Spinal cord (tissue), 10 donors: ENCODE results near the gene DRAP1. TPM values are rescaled to one million over a fixed set of nuclear protein-coding genes. Genes with fewer than 3 reads are reported as not detected.

ENCODE experiments used
- DNase-seq, 6 donors: peaks; one replicate each; pipeline versions ENCODE4 v3.0.0 to v3.0.0-alpha.2; 2013 to 2015; ENCODE audit warnings: low spot score in 6 of 6, low read depth in 4 of 6
- H3K27ac ChIP-seq: one replicate; pipeline ENCODE4 v1.5.1; 2013; ENCODE audit warnings: low read depth, low read length, control low read depth
- H3K27me3 ChIP-seq: one replicate; pipeline ENCODE4 v1.6.1; 2013; ENCODE audit warnings: low read length; ENCODE audit not compliant: control insufficient read depth, insufficient read depth
- H3K36me3 ChIP-seq: one replicate; pipeline ENCODE4 v1.6.1; 2013; ENCODE audit warnings: low read length; ENCODE audit not compliant: control insufficient read depth, insufficient read depth
- H3K4me1 ChIP-seq: one replicate; pipeline ENCODE4 v1.6.1; 2013; ENCODE audit warnings: low read length; ENCODE audit not compliant: control insufficient read depth, insufficient read depth
- H3K4me3 ChIP-seq: one replicate; pipeline ENCODE4 v1.5.1; 2013; ENCODE audit warnings: low read depth, low read length, control low read depth
- H3K9me3 ChIP-seq: one replicate; pipeline ENCODE4 v1.6.1; 2013; ENCODE audit warnings: low read length; ENCODE audit not compliant: control insufficient read depth, insufficient read depth
- WGBS: methylation state at CpG from one replicate; pipeline ENCODE4 v1.1.5; 2013; ENCODE audit warnings: missing lambda C conversion rate; ENCODE audit not compliant: insufficient coverage; 5-methylcytosine and 5-hydroxymethylcytosine counted together
- polyA plus RNA-seq, 2 donors: library from polyadenylated mRNA; unstranded; fragments of 120-200 nt; gene quantifications; one replicate each; pipeline ENCODE4 v1.2.1, GENCODE V29; 2013; ENCODE audit not compliant: insufficient read length in 2 of 2
- total RNA-seq, 2 donors: library from RNA; depleted of rRNA in 1 of 2; stranded (reverse); fragments of 120-200 nt in 1 of 2; fragments of >200 nt in 1 of 2; gene quantifications; one replicate each; pipeline versions ENCODE4 v1.2.3 to v1.2.4, GENCODE V29; 2013 to 2014
- donor health status: healthy.

DRAP1 gene
- total and polyA plus RNA-seq, 4 donors, result 46.4 to 183 (median 152) TPM

DNA sequence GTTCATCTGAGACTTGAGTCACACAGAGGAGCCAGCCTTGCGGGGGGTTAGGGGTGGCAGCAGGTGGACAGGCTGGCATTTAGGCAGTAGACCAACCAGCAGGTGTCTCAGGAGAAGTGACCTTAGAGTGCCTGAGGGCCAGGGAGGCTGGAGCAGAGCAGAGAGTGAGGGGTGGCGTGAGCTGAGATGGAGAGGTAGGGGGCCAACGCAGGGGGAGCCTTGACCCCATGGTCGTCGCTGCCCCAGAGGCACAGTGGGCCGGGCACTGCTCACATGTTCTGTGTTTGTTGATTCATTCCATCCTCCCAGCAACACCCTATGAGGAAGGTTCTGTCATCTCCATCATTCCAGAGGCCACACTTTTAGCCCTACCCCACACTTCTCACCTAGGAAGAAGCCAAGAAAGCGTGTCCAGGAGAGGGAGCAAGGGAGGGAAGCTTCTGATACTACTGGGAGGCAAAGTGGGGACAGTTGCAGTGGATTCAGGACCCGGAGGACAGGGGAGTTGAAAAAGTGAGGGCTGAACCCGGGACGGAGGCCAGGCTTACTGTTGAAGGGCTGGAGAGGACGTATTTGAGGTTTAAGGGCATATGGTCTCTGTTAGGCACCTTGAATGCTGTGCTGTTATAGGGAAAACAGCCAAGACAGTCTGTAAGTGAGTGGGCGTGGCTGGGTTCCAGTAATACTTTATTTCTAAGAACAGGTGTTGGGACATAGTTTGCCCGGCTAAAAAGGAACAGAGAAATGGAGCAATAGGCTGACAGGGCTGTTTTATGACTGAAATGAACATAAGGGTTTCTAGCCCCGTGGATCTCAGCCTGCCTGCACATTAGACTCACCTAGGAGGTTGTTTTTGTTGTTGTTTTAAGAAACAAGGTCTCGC, 49.6 kb downstream of the DRAP1 start:
- no peak overlapping the region for H3K27ac ChIP-seq
- no peaks in the 10 kb centered on the region for H3K27me3 ChIP-seq
- H3K4me1 ChIP-seq, result peaks cover 8% of the 10 kb centered on the region
- WGBS, result 82% methylated on average over 10 of the region's 15 CpGs
- no peak for DNase-seq
- no peak overlapping the region for H3K4me3 ChIP-seq
- peaks cover 84% of the 10 kb centered on the region for H3K36me3 ChIP-seq
- no peaks in the 10 kb centered on the region for H3K9me3 ChIP-seq

Other genes starting within 250 kb of the DRAP1 start
- 10 to 100 TPM; 41.5 to 74.5 TPM for gene KAT5, start 207.2 kb upstream of the DRAP1 start, total RNA-seq
- gene KAT5, start 207.2 kb upstream of the DRAP1 start, polyA plus RNA-seq, result 10 to 100 TPM; 80.3 to 81.2 TPM
- 10 to 100 TPM; 11.8 to 52.6 TPM for gene RNASEH2C, start 198.6 kb upstream of the DRAP1 start, total RNA-seq
- 10 to 100 TPM; 48.0 to 56.5 TPM for gene RNASEH2C, start 198.6 kb upstream of the DRAP1 start, polyA plus RNA-seq
- 1 to 10 TPM; 5.0 to 6.4 TPM for gene AP5B1, start 138.4 kb upstream of the DRAP1 start, total RNA-seq
- 1 to 10 TPM; 6.9 to 9.3 TPM for gene AP5B1, start 138.4 kb upstream of the DRAP1 start, polyA plus RNA-seq
- gene OVOL1, start 132.4 kb upstream of the DRAP1 start, total RNA-seq, result not detected
- gene OVOL1, start 132.4 kb upstream of the DRAP1 start, polyA plus RNA-seq, result under 1 TPM in 1 of 2 donors, not detected in 1; 0.09 TPM
- 1 to 10 TPM; 3.3 to 4.0 TPM for gene SNX32, start 85.5 kb upstream of the DRAP1 start, total RNA-seq
- gene SNX32, start 85.5 kb upstream of the DRAP1 start, polyA plus RNA-seq, result 10 to 100 TPM in 1 of 2 donors, 1 to 10 TPM in 1; 9.7 to 22.1 TPM
- 100 to 1,000 TPM; 472 to 682 TPM for gene CFL1, start 61.2 kb upstream of the DRAP1 start, total RNA-seq
- gene CFL1, start 61.2 kb upstream of the DRAP1 start, polyA plus RNA-seq, result 1,000 to 10,000 TPM; 1,362 to 1,371 TPM
- 10 to 100 TPM; 24.9 to 49.7 TPM for gene MUS81, start 59.0 kb upstream of the DRAP1 start, total RNA-seq
- 10 to 100 TPM; 57.4 to 62.0 TPM for gene MUS81, start 59.0 kb upstream of the DRAP1 start, polyA plus RNA-seq
- gene EFEMP2, start 46.6 kb upstream of the DRAP1 start, total RNA-seq, result 10 to 100 TPM; 21.2 to 84.5 TPM
- 10 to 100 TPM; 73.6 to 94.1 TPM for gene EFEMP2, start 46.6 kb upstream of the DRAP1 start, polyA plus RNA-seq
- gene CTSW, start 39.6 kb upstream of the DRAP1 start, total RNA-seq, result under 1 TPM; 0.20 to 0.39 TPM
- under 1 TPM; 0.51 to 0.96 TPM for gene CTSW, start 39.6 kb upstream of the DRAP1 start, polyA plus RNA-seq
- gene FIBP, start 31.0 kb upstream of the DRAP1 start, total RNA-seq, result 100 to 1,000 TPM in 1 of 2 donors, 10 to 100 TPM in 1; 79.4 to 139 TPM
- gene FIBP, start 31.0 kb upstream of the DRAP1 start, polyA plus RNA-seq, result 100 to 1,000 TPM; 144 to 158 TPM
- 10 to 100 TPM; 15.7 to 23.5 TPM for gene CCDC85B, start 28.8 kb upstream of the DRAP1 start, total RNA-seq
- 10 to 100 TPM; 50.2 to 53.9 TPM for gene CCDC85B, start 28.8 kb upstream of the DRAP1 start, polyA plus RNA-seq
- under 1 TPM in 1 of 2 donors, not detected in 1; 0.20 TPM for gene FOSL1, start 19.0 kb upstream of the DRAP1 start, total RNA-seq
- under 1 TPM; 0.36 to 0.41 TPM for gene FOSL1, start 19.0 kb upstream of the DRAP1 start, polyA plus RNA-seq
- gene C11orf68, start 364 bp upstream of the DRAP1 start, total RNA-seq, result 10 to 100 TPM; 13.9 to 20.4 TPM
- gene C11orf68, start 364 bp upstream of the DRAP1 start, polyA plus RNA-seq, result 10 to 100 TPM; 62.3 to 66.2 TPM
- under 1 TPM in 1 of 2 donors, not detected in 1; 0.39 TPM for gene TSGA10IP, start 26.1 kb downstream of the DRAP1 start, total RNA-seq
- gene TSGA10IP, start 26.1 kb downstream of the DRAP1 start, polyA plus RNA-seq, result under 1 TPM; 0.60 to 0.68 TPM
- gene SART1, start 42.3 kb downstream of the DRAP1 start, total RNA-seq, result 10 to 100 TPM; 29.2 to 43.3 TPM
- gene SART1, start 42.3 kb downstream of the DRAP1 start, polyA plus RNA-seq, result 10 to 100 TPM; 60.6 to 68.2 TPM
- gene EIF1AD, start 82.7 kb downstream of the DRAP1 start, total RNA-seq, result 10 to 100 TPM; 18.4 to 33.7 TPM
- 10 to 100 TPM; 24.6 to 33.7 TPM for gene EIF1AD, start 82.7 kb downstream of the DRAP1 start, polyA plus RNA-seq
- gene BANF1, start 83.1 kb downstream of the DRAP1 start, total RNA-seq, result 10 to 100 TPM; 14.3 to 45.2 TPM
- 100 to 1,000 TPM; 264 to 280 TPM for gene BANF1, start 83.1 kb downstream of the DRAP1 start, polyA plus RNA-seq
- gene CST6, start 92.6 kb downstream of the DRAP1 start, total RNA-seq, result under 1 TPM in 1 of 2 donors, not detected in 1; 0.17 TPM
- gene CST6, start 92.6 kb downstream of the DRAP1 start, polyA plus RNA-seq, result not detected
- not detected for gene CATSPER1, start 107.1 kb downstream of the DRAP1 start, total RNA-seq
- gene CATSPER1, start 107.1 kb downstream of the DRAP1 start, polyA plus RNA-seq, result under 1 TPM in 1 of 2 donors, not detected in 1; 0.10 TPM
- 1 to 10 TPM; 4.5 to 5.8 TPM for gene GAL3ST3, start 129.7 kb downstream of the DRAP1 start, total RNA-seq
- 10 to 100 TPM; 18.5 to 19.0 TPM for gene GAL3ST3, start 129.7 kb downstream of the DRAP1 start, polyA plus RNA-seq
- gene SF3B2, start 132.9 kb downstream of the DRAP1 start, total RNA-seq, result 100 to 1,000 TPM in 1 of 2 donors, 10 to 100 TPM in 1; 84.1 to 156 TPM
- 100 to 1,000 TPM; 237 to 246 TPM for gene SF3B2, start 132.9 kb downstream of the DRAP1 start, polyA plus RNA-seq
- gene PACS1, start 150.8 kb downstream of the DRAP1 start, total RNA-seq, result 10 to 100 TPM; 29.9 to 51.8 TPM
- 100 to 1,000 TPM in 1 of 2 donors, 10 to 100 TPM in 1; 92.3 to 114 TPM for gene PACS1, start 150.8 kb downstream of the DRAP1 start, polyA plus RNA-seq